ENCODE measurements around the gene EIF1AD.

GRCh38 chr11:66020212-66020611 lies 18.3 kb upstream of the EIF1AD start:
- no peak for TF ChIP-seq POLR2A (IDR thresholded peaks at IDR 0.05)
- TF ChIP-seq CTCF (IDR thresholded peaks at IDR 0.05), result no peak

All from Peyer's patch (tissue), 4 donors.